ENCODE data around the gene SV2A. TPM values are rescaled to one million over a fixed set of nuclear protein-coding genes. Genes with fewer than 3 reads are reported as not detected.

The SV2A gene
- polyA plus RNA-seq, 1 donor (not counting 4 experiments of a cell fraction or from before 2014, with no cell fraction given): 0.28 TPM

DNA sequence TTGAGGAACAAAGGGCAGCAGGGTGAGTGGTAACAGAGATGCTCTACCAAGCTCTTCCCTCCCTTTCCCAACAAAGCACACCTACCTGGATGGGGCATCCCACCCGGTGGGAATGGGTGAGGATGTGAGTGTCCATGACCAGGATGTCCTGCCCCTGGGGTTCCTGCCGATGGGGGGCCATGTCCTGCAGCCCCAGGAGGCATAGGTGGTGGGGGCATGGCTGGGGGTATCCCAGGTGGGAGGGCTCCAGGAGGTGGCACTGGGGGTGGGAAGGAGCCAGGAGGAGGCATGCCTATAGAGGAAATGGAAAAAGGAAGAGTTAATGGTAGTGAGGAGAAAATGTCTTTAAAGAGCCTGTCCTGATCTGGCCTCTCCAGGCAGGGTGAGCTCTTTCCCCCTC is 8.1 kb upstream of the SV2A start:
- peaks cover 20% of the 10 kb centered on the region for H3K4me1 ChIP-seq (ENCODE audit: control insufficient read depth, extremely low read depth, insufficient read depth, low read length)
- no peak overlapping the region for H3K27ac ChIP-seq (ENCODE audit: control insufficient read depth, insufficient read depth, low read length)
- FAIRE-seq (no peak), DNase-seq (ENCODE audit: low read depth, low spot score) (no peak)
- no peaks in the 10 kb centered on the region for H3K9me3 ChIP-seq (ENCODE audit: control insufficient read depth, low read depth, low read length)
- peak overlapping the region in 1 of 3 experiments; percentile 97 for H3K4me3 ChIP-seq (ENCODE audit: control insufficient read depth in 2 of 3, extremely low read depth in 1 of 3, insufficient read depth in 2 of 3, low read depth in 1 of 3, low read length in 3 of 3)
- no peak for TF ChIP-seq EZH2 (IDR thresholded peaks at IDR 0.05; ENCODE audit: low read length)
- no peak for TF ChIP-seq CTCF (optimal IDR thresholded peaks at IDR 0.05 in 1 of 3, IDR thresholded peaks at IDR 0.05 in 1 of 3, conservative IDR thresholded peaks at IDR 0.05 in 1 of 3; ENCODE audit: extremely low read depth in 1 of 3, insufficient read depth in 2 of 3, low read length in 3 of 3)
- dilution Hi-C loops (cut with MboI; ENCODE audit: extremely low pct_ligation_motif_present, low sequenced_read_pairs): no loop called here
- H3K9me1 ChIP-seq (ENCODE audit: control insufficient read depth, extremely low read depth, insufficient read depth, low read length): no peaks in the 10 kb centered on the region
- H3K36me3 ChIP-seq (ENCODE audit: control insufficient read depth in 2 of 2, extremely low read depth in 1 of 2, insufficient read depth in 2 of 2, low read length in 2 of 2): peaks cover 31 to 40% of the 10 kb centered on the region in 2 experiments
- no peaks in the 10 kb centered on the region for H3K27me3 ChIP-seq (ENCODE audit: control insufficient read depth, extremely low read depth, insufficient read depth, low read length)
- no peak overlapping the region for H2AFZ ChIP-seq (ENCODE audit: control insufficient read depth, low read length)
- peaks cover 3% of the 10 kb centered on the region for H4K20me1 ChIP-seq (ENCODE audit: control insufficient read depth, extremely low read depth, insufficient read depth, low read length)
- peaks cover 33% of the 10 kb centered on the region for H3K79me2 ChIP-seq (ENCODE audit: control insufficient read depth, insufficient read depth, low read length)
- no peak overlapping the region for H3K9ac ChIP-seq (ENCODE audit: control insufficient read depth, extremely low read depth, insufficient read depth, low read length)
- peak overlapping the region; percentile 82 for H3K4me2 ChIP-seq (ENCODE audit: control insufficient read depth, extremely low read depth, insufficient read depth, low read depth, low read length)

DNA sequence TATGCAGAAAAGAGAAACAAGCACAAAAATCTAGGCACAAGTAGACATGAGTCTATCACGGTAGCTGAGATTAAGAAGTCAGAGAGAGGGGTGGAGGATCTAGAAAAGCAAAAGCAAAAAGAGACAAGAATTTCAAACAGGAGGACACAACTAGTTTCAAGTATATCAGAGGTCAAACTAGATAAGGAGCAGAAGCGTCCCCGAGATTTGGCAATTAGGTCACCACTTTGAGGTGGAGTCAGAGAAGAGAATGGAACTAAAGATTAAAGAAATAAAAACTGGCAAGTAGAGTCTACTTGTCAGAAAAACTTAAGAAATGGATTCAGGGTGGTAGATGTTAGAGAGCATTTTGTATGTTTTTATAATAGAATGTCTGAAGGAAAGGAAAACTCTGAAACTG is 7.7 kb upstream of the SV2A start:
- Histone ChIP-seq H3K4me1 (ENCODE audit: control insufficient read depth, extremely low read depth, insufficient read depth, low read length) (peaks cover 20% of the 10 kb centered on the region), H3K4me3 (ENCODE audit: control insufficient read depth in 2 of 3, extremely low read depth in 1 of 3, insufficient read depth in 2 of 3, low read depth in 1 of 3, low read length in 3 of 3) (no peak overlapping the region), H3K27ac (ENCODE audit: control insufficient read depth, insufficient read depth, low read length) (no peak overlapping the region), H3K79me2 (ENCODE audit: control insufficient read depth, insufficient read depth, low read length) (peaks cover 33% of the 10 kb centered on the region), H2AFZ (ENCODE audit: control insufficient read depth, low read length) (no peak overlapping the region), H3K9me1 (ENCODE audit: control insufficient read depth, extremely low read depth, insufficient read depth, low read length) (no peaks in the 10 kb centered on the region), H3K27me3 (ENCODE audit: control insufficient read depth, extremely low read depth, insufficient read depth, low read length) (no peaks in the 10 kb centered on the region), H3K36me3 (ENCODE audit: control insufficient read depth in 2 of 2, extremely low read depth in 1 of 2, insufficient read depth in 2 of 2, low read length in 2 of 2) (peaks cover 31 to 40% of the 10 kb centered on the region in 2 experiments), H3K9me3 (ENCODE audit: control insufficient read depth, low read depth, low read length) (no peaks in the 10 kb centered on the region), H3K4me2 (ENCODE audit: control insufficient read depth, extremely low read depth, insufficient read depth, low read depth, low read length) (no peak overlapping the region), H3K9ac (ENCODE audit: control insufficient read depth, extremely low read depth, insufficient read depth, low read length) (no peak overlapping the region), H4K20me1 (ENCODE audit: control insufficient read depth, extremely low read depth, insufficient read depth, low read length) (peaks cover 3% of the 10 kb centered on the region)
- dilution Hi-C loops (cut with MboI; ENCODE audit: extremely low pct_ligation_motif_present, low sequenced_read_pairs): no loop called here
- TF ChIP-seq EZH2 (IDR thresholded peaks at IDR 0.05; ENCODE audit: low read length) (no peak), CTCF (optimal IDR thresholded peaks at IDR 0.05 in 1 of 3, IDR thresholded peaks at IDR 0.05 in 1 of 3, conservative IDR thresholded peaks at IDR 0.05 in 1 of 3; ENCODE audit: extremely low read depth in 1 of 3, insufficient read depth in 2 of 3, low read length in 3 of 3) (no peak)
- DNase-seq (ENCODE audit: low read depth, low spot score): no peak
- no peak for FAIRE-seq

All from keratinocyte (primary cell).